Body of pancreas (tissue), 4 donors: ENCODE measurements around the gene TNFRSF18. TPM values are rescaled to one million over a fixed set of nuclear protein-coding genes. Genes with fewer than 3 reads are reported as not detected.

Source experiments
- ATAC-seq: fragments of 150-250 bp; one replicate; pipeline ENCODE4 v1.9.1; 2016
- DNase-seq, 4 donors: peaks; one replicate each; pipeline ENCODE4 v3.0.0-alpha.2; 2019
- H3K27ac ChIP-seq, 4 donors: fragments of 200-600 bp; sonication (generic); 1 replicate in 3 of 4; 2 replicates in 1 of 4; pipeline versions ENCODE4 v1.5.1 to v1.6.1; 2016 to 2019; ENCODE audit warnings: mild to moderate bottlenecking in 1 of 4, mixed read lengths in 1 of 4, moderate library complexity in 1 of 4
- H3K27me3 ChIP-seq, 2 donors: fragments of 200-600 bp; sonication (generic); one replicate each; pipeline ENCODE4 v1.6.0; 2016; ENCODE audit warnings: mild to moderate bottlenecking in 1 of 2
- H3K36me3 ChIP-seq, 2 donors: fragments of 200-600 bp; sonication (generic); replicated peaks in 1 of 2; 2 replicates each; pipeline ENCODE4 v1.5.1; 2016; ENCODE audit warnings: low read depth in 2 of 2; ENCODE audit not compliant: insufficient read depth in 1 of 2
- H3K4me1 ChIP-seq: fragments of 200-600 bp; sonication (generic); one replicate; pipeline ENCODE4 v1.6.0; 2016
- H3K4me3 ChIP-seq, 2 donors: fragments of 200-600 bp; sonication (generic); 1 replicate in 1 of 2; 2 replicates in 1 of 2; pipeline ENCODE4 v1.5.1; 2016 to 2019
- H3K9me3 ChIP-seq, 3 donors: fragments of 200-600 bp; sonication (generic); 1 replicate in 2 of 3; 2 replicates in 1 of 3; pipeline ENCODE4 v1.5.1; 2016
- POLR2A ChIP-seq, 3 donors: fragments of 450-650 bp; IDR thresholded peaks; one replicate each; pipeline ENCODE4 v1.6.1; 2016; ENCODE audit warnings: antibody characterized with exemption in 3 of 3, mild to moderate bottlenecking in 2 of 3
- WGBS, 2 donors: methylation state at CpG; one replicate each; pipeline ENCODE4 v1.1.5; 2017; 5-methylcytosine and 5-hydroxymethylcytosine counted together
- intact Hi-C: fragments of 100-400 bp; cut with DNase I; formaldehyde crosslinking; loops from one replicate; pipeline ENCODE4 v1.15.1; 2023
- total RNA-seq, 2 donors: library from RNA; depleted of rRNA; stranded (reverse); fragments of >200 nt; gene quantifications; one replicate each; pipeline ENCODE4 v1.1.0, GENCODE V29; 2016
- TF ChIP-seq, protein P1 (sequence below), 7 experiments: fragments of 450-650 bp in 4 of 7; fragments of 200-600 bp in 3 of 7; sonication (generic) in 3 of 7; IDR thresholded peaks; one replicate each; pipeline ENCODE4 v1.5.1; 2016 to 2019; ENCODE audit warnings: antibody characterized with exemption in 7 of 7

TNFRSF18 gene
- total RNA-seq, 2 donors from 2014 or later = not detected

- intact Hi-C loops = no loop called here
- peaks cover 47% of the 10 kb centered on the region for H3K4me1 ChIP-seq
- no peaks in the 10 kb centered on the region for H3K36me3 ChIP-seq
- DNase-seq (no peak), ATAC-seq (no peak)
- TF ChIP-seq POLR2A (IDR thresholded peaks at IDR 0.05) = no peak
- TF ChIP-seq, protein P1, sequence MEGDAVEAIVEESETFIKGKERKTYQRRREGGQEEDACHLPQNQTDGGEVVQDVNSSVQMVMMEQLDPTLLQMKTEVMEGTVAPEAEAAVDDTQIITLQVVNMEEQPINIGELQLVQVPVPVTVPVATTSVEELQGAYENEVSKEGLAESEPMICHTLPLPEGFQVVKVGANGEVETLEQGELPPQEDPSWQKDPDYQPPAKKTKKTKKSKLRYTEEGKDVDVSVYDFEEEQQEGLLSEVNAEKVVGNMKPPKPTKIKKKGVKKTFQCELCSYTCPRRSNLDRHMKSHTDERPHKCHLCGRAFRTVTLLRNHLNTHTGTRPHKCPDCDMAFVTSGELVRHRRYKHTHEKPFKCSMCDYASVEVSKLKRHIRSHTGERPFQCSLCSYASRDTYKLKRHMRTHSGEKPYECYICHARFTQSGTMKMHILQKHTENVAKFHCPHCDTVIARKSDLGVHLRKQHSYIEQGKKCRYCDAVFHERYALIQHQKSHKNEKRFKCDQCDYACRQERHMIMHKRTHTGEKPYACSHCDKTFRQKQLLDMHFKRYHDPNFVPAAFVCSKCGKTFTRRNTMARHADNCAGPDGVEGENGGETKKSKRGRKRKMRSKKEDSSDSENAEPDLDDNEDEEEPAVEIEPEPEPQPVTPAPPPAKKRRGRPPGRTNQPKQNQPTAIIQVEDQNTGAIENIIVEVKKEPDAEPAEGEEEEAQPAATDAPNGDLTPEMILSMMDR (IDR thresholded peaks at IDR 0.05) = no peak
- H3K27ac ChIP-seq = peak overlapping the region in 3 of 4 donors; percentile 1 to 89 (median 13)
- H3K9me3 ChIP-seq = no peaks in the 10 kb centered on the region
- WGBS, 2 donors = 67 to 100% methylated on average over 1 to 20 of the region's 20 CpGs
- no peak overlapping the region for H3K4me3 ChIP-seq
- no peaks in the 10 kb centered on the region for H3K27me3 ChIP-seq
Measured at GRCh38 chr1:1167398-1167821, 39.0 kb downstream of the TNFRSF18 start.

GRCh38 chr1:1166642-1167397, 39.6 kb downstream of the TNFRSF18 start:
- DNase-seq (no peak), ATAC-seq (no peak)
- WGBS, 2 donors = 79% methylated on average over 32 of the region's 44 CpGs; no CpG with 5 or more reads in 1 of the 2 donors
- Histone ChIP-seq H3K27me3 (no peaks in the 10 kb centered on the region), H3K27ac (peak overlapping the region in 3 of 4 donors; percentile 24 to 97 (median 89)), H3K36me3 (no peaks in the 10 kb centered on the region), H3K4me1 (peaks cover 53% of the 10 kb centered on the region), H3K4me3 (no peak overlapping the region), H3K9me3 (no peaks in the 10 kb centered on the region)
- intact Hi-C loops = no loop called here
- TF ChIP-seq POLR2A (IDR thresholded peaks at IDR 0.05) = no peak
- TF ChIP-seq, protein P1 (IDR thresholded peaks at IDR 0.05) = no peak

GRCh38 chr1:1165900-1166421, 40.4 kb downstream of the TNFRSF18 start:
- intact Hi-C loops = no loop called here
- Histone ChIP-seq H3K27me3 (no peaks in the 10 kb centered on the region), H3K9me3 (no peaks in the 10 kb centered on the region), H3K27ac (peak overlapping the region; percentile 89 to 97 (median 94)), H3K36me3 (no peaks in the 10 kb centered on the region), H3K4me1 (peaks cover 57% of the 10 kb centered on the region), H3K4me3 (no peak overlapping the region)
- TF ChIP-seq POLR2A (IDR thresholded peaks at IDR 0.05) = peak in 1 of 3 donors; percentile 5
- TF ChIP-seq, protein P1 (IDR thresholded peaks at IDR 0.05) = no peak
- DNase-seq (peak in 3 of 4 donors; percentile 22 to 53 (median 33)), ATAC-seq (no peak)
- WGBS, 2 donors = 36 to 46% methylated on average over 5 to 23 of the region's 23 CpGs

GRCh38 chr1:1165485-1165884, 40.9 kb downstream of the TNFRSF18 start:
- DNase-seq = peak in 3 of 4 donors; percentile 49 to 69 (median 52)
- Histone ChIP-seq H3K36me3 (no peaks in the 10 kb centered on the region), H3K4me1 (peaks cover 57% of the 10 kb centered on the region), H3K27me3 (no peaks in the 10 kb centered on the region), H3K27ac (peak overlapping the region; percentile 89 to 97 (median 94)), H3K9me3 (no peaks in the 10 kb centered on the region), H3K4me3 (peak overlapping the region in 1 of 2 donors; percentile 5)
- no peak for ATAC-seq
- TF ChIP-seq POLR2A (IDR thresholded peaks at IDR 0.05) = no peak
- TF ChIP-seq, protein P1 (IDR thresholded peaks at IDR 0.05) = no peak
- intact Hi-C loops = no loop called here
- 20 to 31% methylated on average over 4 to 12 of the region's 12 CpGs for WGBS, 2 donors
